NCI-H446 (cell line): ENCODE measurements around the gene ZNF625.
"Not testable (repeated sequence)": the region's sequence is repeated elsewhere in the genome, so short reads cannot be mapped to it uniquely, and the experiment has no call there.

Source experiments
- DNase-seq, 2 experiments: peaks; one replicate each; lab custom pipeline; 2025; lab: John Stamatoyannopoulos, UW

The ZNF625 gene

DNA sequence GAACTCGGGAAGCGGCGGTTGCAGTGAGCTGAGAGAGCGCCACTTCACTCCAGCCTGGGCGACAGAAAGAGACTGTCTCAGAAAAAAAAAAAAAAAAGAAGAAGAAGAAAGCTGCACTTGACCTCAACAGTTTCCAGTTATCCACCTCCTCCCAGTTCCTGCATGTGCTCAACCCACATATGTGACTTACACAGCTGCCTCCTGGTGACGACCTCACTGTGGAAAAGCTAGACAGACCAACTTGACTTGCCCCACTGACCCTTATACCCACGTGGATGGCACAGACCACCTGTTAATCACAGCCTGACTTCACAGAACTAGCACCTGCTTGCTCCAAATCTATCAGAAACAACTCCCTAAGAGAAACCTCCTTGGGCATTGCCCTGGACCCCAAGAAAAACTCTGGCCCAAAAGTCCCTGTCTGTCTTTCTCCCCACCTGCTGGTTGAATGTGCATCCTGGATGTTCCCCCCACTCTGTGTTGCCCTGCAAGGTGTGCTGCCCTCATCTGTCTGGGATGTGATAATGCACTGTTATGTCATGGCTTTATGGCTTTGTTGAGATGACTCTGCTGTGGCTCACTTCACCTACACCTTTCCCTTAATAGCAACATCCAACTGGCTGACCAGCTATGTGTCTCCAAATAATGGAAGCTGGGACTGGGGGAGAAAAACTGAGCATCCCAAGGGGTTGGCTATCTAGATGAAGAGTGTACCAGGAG lies 19.2 kb downstream of the ZNF625 start:
- no peak for DNase-seq

GRCh38 chr19:12133069-12133468 lies 23.5 kb downstream of the ZNF625 start:
- DNase-seq = no peak

GRCh38 chr19:12126707-12127106 lies 29.8 kb downstream of the ZNF625 start:
- no peak for DNase-seq

DNA sequence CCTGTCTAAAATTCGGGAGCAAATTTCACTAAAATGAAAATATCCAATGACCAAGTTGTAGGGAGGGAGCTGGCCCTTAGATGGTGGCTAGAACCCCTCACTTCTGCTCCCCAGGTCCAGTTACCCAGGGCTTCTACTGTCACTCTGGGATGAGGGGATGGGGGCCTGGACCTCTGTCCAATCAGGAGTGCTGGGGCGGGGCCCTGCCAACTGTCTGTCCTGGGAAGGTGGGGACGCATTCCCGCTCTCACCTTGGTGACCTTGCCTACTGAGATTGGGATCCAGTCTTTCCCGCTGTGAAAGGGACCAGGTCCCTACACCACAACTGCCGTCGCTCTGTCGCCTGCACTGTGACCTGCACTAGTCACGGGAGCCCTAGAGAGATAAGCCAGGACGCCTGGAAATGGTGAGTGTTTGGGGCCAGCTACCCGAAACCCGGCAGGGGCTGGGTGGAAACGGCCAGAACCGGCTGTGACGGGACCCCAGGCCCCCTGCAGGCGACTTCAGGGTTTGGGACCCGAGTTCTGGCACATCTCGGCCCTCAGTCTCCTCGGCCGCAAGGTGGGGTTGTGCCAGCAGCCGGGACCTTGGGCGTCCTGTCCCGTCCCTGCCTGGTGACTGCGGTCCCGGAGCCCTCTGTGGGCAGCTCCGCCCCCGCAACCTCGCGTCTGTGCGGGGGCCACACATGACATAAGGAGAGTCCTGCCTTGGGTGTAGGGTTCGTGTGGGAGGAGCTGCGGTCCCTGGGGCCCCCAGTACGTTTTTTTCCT lies 39.1 kb downstream of the ZNF625 start:
- no peak for DNase-seq

GRCh38 chr19:12113121-12113520 lies 43.4 kb downstream of the ZNF625 start:
- DNase-seq = no peak

DNA sequence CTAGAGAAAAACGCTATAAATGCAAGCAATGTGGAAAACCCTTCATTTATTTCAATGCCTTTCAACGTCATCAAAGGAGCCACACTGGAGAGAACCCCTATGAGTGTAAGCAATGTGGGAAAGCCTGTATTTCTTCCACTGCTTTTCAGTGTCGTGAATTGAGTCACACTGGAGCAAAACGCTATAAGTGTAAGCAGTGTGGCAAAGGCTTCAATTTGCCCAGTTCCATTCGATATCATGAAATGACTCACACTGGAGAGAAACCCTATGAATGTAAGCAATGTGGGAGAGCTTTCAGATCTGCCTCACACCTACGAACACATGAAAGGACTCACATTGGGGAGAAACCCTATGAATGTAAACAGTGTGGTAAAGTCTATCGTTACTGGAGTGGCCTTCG lies 43.8 kb downstream of the ZNF625 start:
- DNase-seq = no peak

- DNase-seq = no peak
Measured at GRCh38 chr19:12111943-12112637, 44.4 kb downstream of the ZNF625 start.

DNA sequence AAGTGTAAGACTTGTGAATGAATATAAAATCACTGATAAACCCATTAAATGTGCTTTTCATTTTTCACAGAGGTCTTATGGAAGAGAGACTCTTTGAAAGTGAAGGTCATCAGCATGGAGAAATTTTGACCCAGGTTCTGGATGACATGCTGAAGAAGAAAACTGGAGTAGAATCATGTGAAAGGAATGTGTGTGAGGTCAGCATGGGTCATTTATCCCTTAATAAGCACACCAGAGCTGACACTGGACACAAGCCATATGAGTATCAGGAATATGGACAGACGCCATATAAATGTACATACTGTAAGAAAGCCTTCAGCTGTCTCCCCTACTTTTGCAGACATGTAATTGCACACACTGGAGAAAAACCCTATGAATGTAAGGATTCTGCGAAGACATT lies 45.4 kb downstream of the ZNF625 start:
- no peak for DNase-seq

DNA sequence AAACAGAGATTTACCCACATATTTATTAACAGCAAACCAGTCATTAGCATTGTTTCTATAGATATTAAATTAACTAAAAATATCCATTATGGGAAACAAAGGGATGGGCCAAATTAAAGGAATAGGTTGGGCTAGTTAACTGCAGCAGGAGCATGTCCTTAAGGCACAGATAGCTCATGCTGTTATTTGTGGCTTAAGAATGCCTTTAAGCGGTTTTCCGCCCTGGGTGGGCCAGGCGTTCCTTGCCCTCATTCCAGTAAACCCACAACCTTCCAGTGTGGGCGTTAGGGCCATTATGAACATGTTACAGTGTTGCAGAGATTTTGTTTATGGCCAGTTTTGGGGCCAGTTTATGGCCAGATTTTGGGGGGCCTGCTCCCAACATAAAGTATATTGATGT lies 52.6 kb downstream of the ZNF625 start:
- not testable (repeated sequence) for DNase-seq

- DNase-seq = no peak
Measured at GRCh38 chr19:12098040-12098439, 58.5 kb downstream of the ZNF625 start.

GRCh38 chr19:12095111-12095790 lies 61.3 kb downstream of the ZNF625 start:
- DNase-seq = no peak
